WTC11 (cell line): ENCODE data around the gene MYL5. TPM values are rescaled to one million over a fixed set of nuclear protein-coding genes. Genes with fewer than 3 reads are reported as not detected.

ENCODE experiments used
- ATAC-seq: fragments of 200-7000 bp; cut with Tn5 transposase; 2 replicates; pipeline ENCODE4 v1.10.0; 2021; ENCODE audit warnings: mild to moderate bottlenecking, moderate library complexity
- CTCF ChIA-PET: fragments of 300-600 bp; sonication (Branson Sonifier 250); formaldehyde crosslinking; loops from one replicate; lab custom pipeline; 2021; ENCODE audit warnings: antibody characterized with exemption; lab: Charles Lee
- POLR2A ChIA-PET: fragments of 350-600 bp; sonication (Branson Sonifier 250); formaldehyde crosslinking; loops from one replicate; lab custom pipeline; 2021; ENCODE audit warnings: antibody characterized with exemption; lab: Charles Lee
- DNase-seq: peaks from one replicate; pipeline ENCODE4 v3.0.0; 2021; ENCODE audit warnings: low spot score
- H3K27ac Mint-ChIP-seq: 2 replicates; pipeline ENCODE4 v1.8.0; 2021; ENCODE audit warnings: mixed read lengths
- H3K27me3 Mint-ChIP-seq: 2 replicates; pipeline ENCODE4 v1.8.0; 2021; ENCODE audit warnings: low read depth, mild to moderate bottlenecking, moderate library complexity, mixed read lengths
- H3K36me3 Mint-ChIP-seq: 2 replicates; pipeline ENCODE4 v1.8.0; 2021; ENCODE audit warnings: mixed read lengths
- H3K4me1 Mint-ChIP-seq: 2 replicates; pipeline ENCODE4 v1.8.0; 2022; ENCODE audit warnings: mixed read lengths
- H3K4me3 Mint-ChIP-seq: 2 replicates; pipeline ENCODE4 v1.8.0; 2021; ENCODE audit warnings: mild to moderate bottlenecking, moderate library complexity, mixed read lengths
- H3K9me3 Mint-ChIP-seq: 2 replicates; pipeline ENCODE4 v1.8.0; 2021; ENCODE audit warnings: mixed read lengths
- ATF6 ChIP-seq: sonication (generic); formaldehyde crosslinking; IDR thresholded peaks from 2 replicates; pipeline ENCODE4 v1.8.1; 2023; ENCODE audit warnings: mild to moderate bottlenecking, missing genetic modification reagents
- CREM ChIP-seq: sonication (generic); formaldehyde crosslinking; IDR thresholded peaks from 2 replicates; pipeline ENCODE4 v1.8.1; 2022; ENCODE audit warnings: mild to moderate bottlenecking, missing genetic modification reagents, moderate library complexity
- E2F1 ChIP-seq: sonication (generic); formaldehyde crosslinking; IDR thresholded peaks from 2 replicates; pipeline ENCODE4 v1.8.0; 2022; ENCODE audit warnings: mild to moderate bottlenecking, missing genetic modification reagents
- ESRRA ChIP-seq: sonication (generic); formaldehyde crosslinking; IDR thresholded peaks from 2 replicates; pipeline ENCODE4 v1.8.1; 2022; ENCODE audit warnings: mild to moderate bottlenecking, missing genetic modification reagents, borderline replicate concordance
- FOXJ3 ChIP-seq: sonication (generic); formaldehyde crosslinking; IDR thresholded peaks from 2 replicates; pipeline ENCODE4 v1.9.0; 2021; ENCODE audit warnings: missing genetic modification reagents, mild to moderate bottlenecking, borderline replicate concordance
- FOXK1 ChIP-seq: sonication (generic); formaldehyde crosslinking; IDR thresholded peaks from 2 replicates; pipeline ENCODE4 v1.8.0; 2022; ENCODE audit warnings: mild to moderate bottlenecking, moderate library complexity, missing genetic modification reagents
- FOXP1 ChIP-seq: sonication (generic); formaldehyde crosslinking; IDR thresholded peaks from 2 replicates; pipeline ENCODE4 v1.8.0; 2022; ENCODE audit warnings: missing genetic modification reagents, mild to moderate bottlenecking, moderate library complexity, borderline replicate concordance
- GTF2I ChIP-seq: fragments of 250-450 bp; sonication (Bioruptor Pico); conservative IDR thresholded peaks from 2 replicates; pipeline ENCODE4 v1.4.0; 2021; ENCODE audit warnings: mild to moderate bottlenecking
- KAT7 ChIP-seq: sonication (generic); formaldehyde crosslinking; IDR thresholded peaks from 2 replicates; pipeline ENCODE4 v1.8.1; 2023; ENCODE audit warnings: missing genetic modification reagents, mild to moderate bottlenecking, borderline replicate concordance
- MXD4 ChIP-seq: fragments of 250-450 bp; sonication (Bioruptor Pico); IDR thresholded peaks from 2 replicates; pipeline ENCODE4 v1.8.0; 2021; ENCODE audit warnings: mild to moderate bottlenecking, moderate library complexity, borderline replicate concordance
- NR1H2 ChIP-seq: sonication (generic); formaldehyde crosslinking; IDR thresholded peaks from 2 replicates; pipeline ENCODE4 v1.9.0; 2021; ENCODE audit warnings: mild to moderate bottlenecking, moderate library complexity, missing genetic modification reagents
- RORB ChIP-seq: fragments of 250-450 bp; sonication (Bioruptor Pico); IDR thresholded peaks from 2 replicates; pipeline ENCODE4 v1.9.0; 2021; ENCODE audit warnings: mild to moderate bottlenecking
- SMAD3 ChIP-seq: sonication (generic); formaldehyde crosslinking; IDR thresholded peaks from 2 replicates; pipeline ENCODE4 v1.8.0; 2022; ENCODE audit warnings: missing genetic modification reagents, mild to moderate bottlenecking, borderline replicate concordance
- SP1 ChIP-seq: sonication (generic); formaldehyde crosslinking; conservative IDR thresholded peaks from 2 replicates; pipeline ENCODE4 v1.8.1; 2022; ENCODE audit warnings: missing genetic modification reagents
- ZNF232 ChIP-seq: sonication (generic); formaldehyde crosslinking; IDR thresholded peaks from 2 replicates; pipeline ENCODE4 v1.8.0; 2022; ENCODE audit warnings: mild to moderate bottlenecking, missing genetic modification reagents
- ZNF281 ChIP-seq: sonication (generic); formaldehyde crosslinking; IDR thresholded peaks from 2 replicates; pipeline ENCODE4 v1.8.0; 2023; ENCODE audit warnings: mild to moderate bottlenecking, missing genetic modification reagents
- ZNF317 ChIP-seq: sonication (generic); formaldehyde crosslinking; IDR thresholded peaks from 2 replicates; pipeline ENCODE4 v1.8.1; 2023; ENCODE audit warnings: low read depth, mild to moderate bottlenecking, moderate library complexity, missing genetic modification reagents, borderline replicate concordance
- total RNA-seq: library from RNA; stranded (reverse); gene quantifications from 3 replicates; pipeline ENCODE4 v1.2.3, GENCODE V29; 2021
- TF ChIP-seq, protein P1 (sequence below): fragments of 250-450 bp; sonication (Bioruptor Pico); conservative IDR thresholded peaks from 2 replicates; pipeline ENCODE4 v1.9.0; 2021; ENCODE audit warnings: mild to moderate bottlenecking
- TF ChIP-seq, protein P2 (sequence below): sonication (generic); formaldehyde crosslinking; IDR thresholded peaks from 2 replicates; pipeline ENCODE4 v1.8.1; 2023; ENCODE audit warnings: mild to moderate bottlenecking, missing genetic modification reagents, moderate library complexity

Gene MYL5
- total RNA-seq, 1 experiment from 2014 or later: 22.2 TPM

GRCh38 chr4:654871-655463 lies 19.4 kb upstream of the MYL5 start:
- H3K4me1 Mint-ChIP-seq: no peaks in the 10 kb centered on the region
- peaks cover 3% of the 10 kb centered on the region; the same call in 1 of the 2 replicates for H3K27me3 Mint-ChIP-seq
- TF ChIP-seq ZNF317 (CRISPR knock-in tag): no peak
- TF ChIP-seq E2F1 (CRISPR knock-in tag): no peak
- TF ChIP-seq CREM (CRISPR knock-in tag): no peak
- TF ChIP-seq, protein P1, sequence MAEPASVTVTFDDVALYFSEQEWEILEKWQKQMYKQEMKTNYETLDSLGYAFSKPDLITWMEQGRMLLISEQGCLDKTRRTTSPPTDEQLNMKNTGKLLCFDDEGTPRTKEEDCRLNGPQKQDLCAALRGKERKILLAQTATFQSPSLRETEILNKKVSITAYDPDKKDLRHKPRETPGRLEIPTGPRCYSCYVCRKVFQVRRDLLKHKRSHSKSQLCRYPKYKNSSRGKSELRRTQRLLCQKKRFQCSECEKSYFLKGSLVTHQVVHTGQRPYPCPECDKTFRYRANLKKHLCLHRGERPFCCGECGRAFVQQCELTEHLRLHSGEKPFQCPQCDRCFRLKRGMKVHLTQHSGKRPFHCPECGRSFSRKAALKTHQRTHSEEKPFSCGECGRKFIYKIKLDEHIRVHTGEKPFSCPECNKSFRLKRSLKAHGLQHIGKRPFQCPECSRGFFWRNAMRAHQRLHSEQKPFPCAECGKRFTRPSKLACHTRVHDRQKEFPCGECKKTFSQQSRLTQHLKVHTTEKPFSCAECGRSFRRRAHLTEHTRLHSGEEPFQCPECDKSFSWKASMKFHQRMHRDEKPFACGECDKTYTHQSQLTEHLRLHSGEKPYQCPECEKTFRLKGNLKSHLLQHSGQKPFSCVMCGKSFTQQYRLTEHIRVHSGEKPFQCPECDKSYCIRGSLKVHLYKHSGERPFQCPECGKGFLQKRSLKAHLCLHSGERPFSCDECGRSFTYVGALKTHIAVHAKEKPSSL (CRISPR knock-in tag): no peak
- no peak for TF ChIP-seq MXD4
- TF ChIP-seq NR1H2 (CRISPR knock-in tag): no peak
- no peak for TF ChIP-seq SP1
- TF ChIP-seq ZNF232 (CRISPR knock-in tag): no peak
- H3K36me3 Mint-ChIP-seq: peaks cover 4% of the 10 kb centered on the region; the same call in 1 of the 2 replicates
- ChIA-PET CTCF (no interaction called here), POLR2A (no interaction called here)
- DNase-seq: no peak
- ATAC-seq: no peak
- H3K9me3 Mint-ChIP-seq: peaks cover 7% of the 10 kb centered on the region; the same call in 1 of the 2 replicates
- H3K4me3 Mint-ChIP-seq: no peak overlapping the region
- H3K27ac Mint-ChIP-seq: no peak overlapping the region

DNA sequence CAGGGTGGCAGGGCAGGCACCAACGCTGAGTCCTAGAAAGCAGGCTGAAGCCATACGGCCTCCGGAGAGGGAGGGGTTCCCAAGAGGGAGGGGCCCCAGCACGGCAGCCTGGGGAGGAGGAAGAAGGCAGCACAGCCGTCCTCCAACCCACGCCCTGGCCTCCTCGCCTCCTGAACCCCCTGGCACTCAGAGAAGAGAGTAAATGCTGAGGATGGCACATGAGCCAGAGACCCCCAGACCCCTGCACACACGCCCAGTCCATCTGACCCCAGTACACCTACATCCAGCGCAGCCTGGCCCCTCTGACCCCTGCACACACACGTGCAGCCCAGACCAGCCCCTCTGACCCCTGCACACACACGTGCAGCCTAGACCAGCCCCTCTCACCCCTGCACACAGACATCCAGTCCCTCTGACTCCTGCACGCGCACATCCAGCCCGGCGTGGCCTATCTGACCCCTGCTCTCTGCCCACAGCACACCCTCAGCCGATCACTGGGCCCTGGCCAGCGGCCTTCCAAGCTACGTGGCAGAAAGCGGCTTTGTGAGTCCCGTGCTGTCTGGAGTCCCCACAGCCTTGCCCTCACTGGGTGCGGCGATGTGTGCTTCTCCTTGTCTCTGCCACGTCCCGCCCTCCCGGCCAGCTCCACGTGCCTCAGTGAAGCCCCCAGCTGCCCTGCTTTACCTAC lies 18.7 kb upstream of the MYL5 start:
- Mint-ChIP-seq H3K9me3 (peaks cover 9% of the 10 kb centered on the region; the same call in 1 of the 2 replicates), H3K4me1 (no peaks in the 10 kb centered on the region), H3K27me3 (peaks cover 3% of the 10 kb centered on the region; the same call in 1 of the 2 replicates), H3K4me3 (no peak overlapping the region), H3K27ac (no peak overlapping the region), H3K36me3 (peaks cover 4% of the 10 kb centered on the region)
- ATAC-seq (no peak), DNase-seq (no peak)
- ChIA-PET POLR2A (no interaction called here), CTCF (interaction anchor here (1.4 kb wide), 1 partner anchor 29 kb away, joined by 3 read pairs; no protein-coding TSS in a partner anchor)
- TF ChIP-seq SMAD3: no peak
- TF ChIP-seq ESRRA: no peak
- TF ChIP-seq, protein P2, sequence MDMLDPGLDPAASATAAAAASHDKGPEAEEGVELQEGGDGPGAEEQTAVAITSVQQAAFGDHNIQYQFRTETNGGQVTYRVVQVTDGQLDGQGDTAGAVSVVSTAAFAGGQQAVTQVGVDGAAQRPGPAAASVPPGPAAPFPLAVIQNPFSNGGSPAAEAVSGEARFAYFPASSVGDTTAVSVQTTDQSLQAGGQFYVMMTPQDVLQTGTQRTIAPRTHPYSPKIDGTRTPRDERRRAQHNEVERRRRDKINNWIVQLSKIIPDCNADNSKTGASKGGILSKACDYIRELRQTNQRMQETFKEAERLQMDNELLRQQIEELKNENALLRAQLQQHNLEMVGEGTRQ (CRISPR knock-in tag): no peak
- no peak for TF ChIP-seq ZNF281 (CRISPR knock-in tag)
- no peak for TF ChIP-seq KAT7
- TF ChIP-seq RORB (CRISPR knock-in tag): no peak
- TF ChIP-seq FOXP1 (CRISPR knock-in tag): no peak
- TF ChIP-seq, protein P1 (CRISPR knock-in tag): no peak
- no peak for TF ChIP-seq NR1H2 (CRISPR knock-in tag)
- no peak for TF ChIP-seq FOXJ3 (CRISPR knock-in tag)
- no peak for TF ChIP-seq FOXK1 (CRISPR knock-in tag)
- TF ChIP-seq ATF6 (CRISPR knock-in tag): no peak
- TF ChIP-seq CREM (CRISPR knock-in tag): no peak
- no peak for TF ChIP-seq GTF2I
